Epithelial cell of proximal tubule (primary cell): Measurements from ENCODE around the gene FAM149B1. TPM values are rescaled to one million over a fixed set of nuclear protein-coding genes. Genes with fewer than 3 reads are reported as not detected.

Experiments used
- DNase-seq: peaks from one replicate; pipeline ENCODE4 v3.0.0-alpha.2; 2011; ENCODE audit warnings: low read depth
- H3K4me3 ChIP-seq: 2 replicates; pipeline ENCODE4 v1.5.1; 2011; ENCODE audit warnings: low read depth, mild to moderate bottlenecking, low read length
- total RNA-seq: library from RNA; depleted of rRNA; stranded (reverse); fragments of >200 nt; gene quantifications from 2 replicates; pipeline ENCODE4 v1.2.3, GENCODE V29; 2015
- TF ChIP-seq, protein P1 (sequence below): conservative IDR thresholded peaks from 2 replicates; pipeline ENCODE4 v1.5.1; 2012; ENCODE audit warnings: low read depth, mild to moderate bottlenecking, low read length

The FAM149B1 gene
- total RNA-seq, 1 donor from 2014 or later, result 8.4 TPM

DNA sequence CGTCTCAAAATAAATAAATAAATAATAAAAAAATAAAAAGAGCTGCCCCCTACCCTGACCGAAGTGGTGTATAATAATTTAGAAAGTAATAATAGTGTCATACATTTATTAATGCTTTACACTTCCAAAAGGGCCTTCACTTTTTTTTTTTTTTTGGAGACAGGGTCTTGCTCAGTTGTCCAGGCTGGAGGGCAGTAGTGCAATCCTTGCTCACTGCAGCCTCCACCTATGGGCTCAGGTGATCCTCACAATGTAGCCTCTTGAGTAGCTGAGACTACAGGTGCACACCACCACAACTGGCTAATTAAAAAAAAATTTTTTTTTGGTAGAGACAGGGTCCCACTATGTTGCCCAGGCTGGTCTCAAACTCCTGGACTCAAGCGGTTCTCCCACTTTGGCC, 1.4 kb downstream of the FAM149B1 start:
- TF ChIP-seq, protein P1, sequence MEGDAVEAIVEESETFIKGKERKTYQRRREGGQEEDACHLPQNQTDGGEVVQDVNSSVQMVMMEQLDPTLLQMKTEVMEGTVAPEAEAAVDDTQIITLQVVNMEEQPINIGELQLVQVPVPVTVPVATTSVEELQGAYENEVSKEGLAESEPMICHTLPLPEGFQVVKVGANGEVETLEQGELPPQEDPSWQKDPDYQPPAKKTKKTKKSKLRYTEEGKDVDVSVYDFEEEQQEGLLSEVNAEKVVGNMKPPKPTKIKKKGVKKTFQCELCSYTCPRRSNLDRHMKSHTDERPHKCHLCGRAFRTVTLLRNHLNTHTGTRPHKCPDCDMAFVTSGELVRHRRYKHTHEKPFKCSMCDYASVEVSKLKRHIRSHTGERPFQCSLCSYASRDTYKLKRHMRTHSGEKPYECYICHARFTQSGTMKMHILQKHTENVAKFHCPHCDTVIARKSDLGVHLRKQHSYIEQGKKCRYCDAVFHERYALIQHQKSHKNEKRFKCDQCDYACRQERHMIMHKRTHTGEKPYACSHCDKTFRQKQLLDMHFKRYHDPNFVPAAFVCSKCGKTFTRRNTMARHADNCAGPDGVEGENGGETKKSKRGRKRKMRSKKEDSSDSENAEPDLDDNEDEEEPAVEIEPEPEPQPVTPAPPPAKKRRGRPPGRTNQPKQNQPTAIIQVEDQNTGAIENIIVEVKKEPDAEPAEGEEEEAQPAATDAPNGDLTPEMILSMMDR, result no peak
- DNase-seq, result no peak
- no peak overlapping the region for H3K4me3 ChIP-seq

DNA sequence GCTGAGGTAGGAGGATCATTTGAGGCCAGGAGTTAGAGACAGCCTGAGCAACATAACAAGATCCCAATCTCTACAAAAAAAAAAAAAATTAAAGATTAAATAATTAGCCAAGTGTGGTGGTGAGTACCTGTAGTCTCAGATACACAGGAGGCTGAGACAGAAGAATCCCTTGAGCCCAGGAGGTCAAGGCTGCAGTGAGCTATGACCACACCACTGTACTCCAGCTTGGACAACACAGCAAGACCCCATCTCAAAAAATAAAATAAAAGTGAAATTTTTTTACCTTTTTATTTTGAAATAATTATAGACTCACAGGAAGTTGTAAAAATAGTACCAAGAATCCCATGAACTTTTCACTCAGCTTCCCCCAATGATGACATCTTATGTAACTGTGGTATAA, 4.9 kb downstream of the FAM149B1 start:
- H3K4me3 ChIP-seq, result no peak overlapping the region
- no peak for DNase-seq
- TF ChIP-seq, protein P1, result no peak

DNA sequence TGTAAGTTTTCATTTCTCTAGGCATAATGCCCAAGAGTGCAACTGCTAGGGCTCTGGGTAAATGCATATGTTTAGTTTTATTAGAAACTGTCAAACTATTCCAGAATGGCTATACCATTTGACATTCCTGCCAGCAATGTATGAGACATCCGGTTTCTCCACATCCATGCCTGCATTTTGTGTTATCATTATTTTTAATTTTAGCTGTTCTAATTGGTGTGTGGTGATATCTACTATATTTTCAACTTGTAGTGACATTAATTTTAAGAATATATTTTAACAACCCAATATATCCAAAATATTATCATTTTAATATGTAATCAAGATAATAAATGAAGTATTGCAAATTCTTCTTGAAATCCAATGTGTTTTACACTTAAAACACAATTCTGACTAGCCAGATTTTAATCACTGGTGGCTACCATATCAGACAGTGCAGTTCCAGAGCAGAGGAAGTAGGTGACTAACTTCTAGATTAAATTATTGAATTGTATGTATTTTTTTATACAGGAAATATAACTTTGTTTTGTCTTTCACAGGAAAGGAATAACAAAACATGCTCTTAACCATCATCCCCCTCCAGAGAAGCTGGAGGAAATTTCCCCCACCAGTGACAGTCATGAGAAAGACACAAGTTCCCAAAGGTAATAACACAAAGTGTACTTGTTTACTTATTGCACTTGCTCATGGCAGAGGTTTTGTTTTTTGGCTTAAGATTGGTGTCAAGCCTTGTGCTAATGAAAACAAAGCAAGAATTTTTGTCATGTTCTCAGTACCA, 6.4 kb downstream of the FAM149B1 start:
- DNase-seq, result no peak
- no peak overlapping the region for H3K4me3 ChIP-seq
- TF ChIP-seq, protein P1, result no peak

DNA sequence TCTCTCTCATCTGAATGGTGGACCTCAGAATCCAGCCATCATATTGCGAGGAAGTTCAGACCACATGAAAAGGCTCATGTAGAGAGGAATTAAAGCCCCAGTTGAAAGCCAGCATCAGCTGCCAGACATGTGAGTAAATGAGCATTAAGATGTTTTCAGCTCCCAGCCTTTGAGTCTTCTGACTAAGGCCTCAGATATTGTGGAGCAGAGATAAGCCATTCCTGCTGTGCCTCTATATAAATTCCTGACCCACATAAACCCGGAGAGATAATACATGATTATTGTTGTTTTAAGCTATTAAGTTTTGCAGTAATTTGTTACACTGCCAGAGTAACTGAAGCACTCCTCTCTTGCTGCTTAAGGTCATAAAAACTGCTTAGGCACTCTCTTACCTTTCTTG, 14.6 kb downstream of the FAM149B1 start:
- no peak overlapping the region for H3K4me3 ChIP-seq
- TF ChIP-seq, protein P1, result no peak
- DNase-seq, result no peak

DNA sequence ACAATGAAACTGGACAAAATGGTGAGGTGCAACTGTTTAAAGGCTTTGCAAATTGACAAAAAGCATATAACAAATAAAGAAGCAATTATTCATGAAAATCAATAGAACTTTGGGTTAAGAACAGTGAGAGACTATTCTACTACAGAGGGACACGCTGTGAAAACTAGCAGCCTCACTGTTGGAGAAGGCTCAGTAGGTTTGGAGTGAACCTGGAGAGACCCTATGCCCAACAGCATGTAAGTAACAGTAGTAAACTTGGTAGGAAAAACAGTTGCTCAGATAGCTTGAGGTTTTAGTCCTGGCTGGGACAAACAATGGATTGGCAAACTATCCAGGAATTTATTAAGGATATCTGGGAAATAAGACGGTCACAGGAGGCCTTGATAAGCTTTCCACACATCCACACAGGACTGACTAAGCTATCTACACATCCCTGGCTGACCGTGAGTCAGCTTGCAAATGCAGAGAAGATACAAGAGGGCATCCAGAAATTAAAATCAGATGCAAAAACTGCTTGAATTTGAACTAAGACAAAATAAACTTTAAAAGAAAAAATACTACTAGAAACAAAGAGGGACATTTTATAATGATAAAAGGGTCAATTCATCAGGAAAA, 15.9 kb downstream of the FAM149B1 start:
- TF ChIP-seq, protein P1, result no peak
- H3K4me3 ChIP-seq, result no peak overlapping the region
- DNase-seq, result no peak

DNA sequence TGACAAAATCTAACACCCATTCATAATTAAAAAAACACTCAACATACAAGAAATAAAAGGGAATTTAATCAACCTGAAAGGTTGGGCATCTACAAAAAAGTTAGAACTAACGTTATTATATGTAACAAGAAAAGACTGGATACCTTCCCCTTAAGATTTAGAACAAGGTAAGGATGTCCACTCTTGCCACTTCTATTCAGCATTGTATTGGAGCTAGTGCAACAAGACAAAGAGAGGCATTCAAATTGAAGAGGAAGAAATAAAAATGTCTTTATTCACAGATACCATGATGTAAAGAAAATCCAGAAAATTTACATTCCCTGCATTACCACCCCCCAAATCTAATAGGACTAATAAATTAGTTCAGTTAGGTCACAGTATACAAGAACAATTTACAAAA, 18.3 kb downstream of the FAM149B1 start:
- TF ChIP-seq, protein P1, result no peak
- DNase-seq, result no peak
- H3K4me3 ChIP-seq, result no peak overlapping the region
